Activated CD4-positive, CD25-positive, alpha-beta regulatory T cell treated with anti-CD3 and anti-CD28 coated beads, Interleukin-2, amount 50 U/mL, for 72 hours (primary cell): ENCODE results near the gene IFITM1.
"Not testable (repeated sequence)": the region's sequence is repeated elsewhere in the genome, so short reads cannot be mapped to it uniquely, and the experiment has no call there.

ENCODE experiments used
- DNase-seq: peaks from one replicate; pipeline ENCODE4 v3.0.0; 2021

IFITM1 gene

GRCh38 chr11:311013-311748 is 2.7 kb upstream of the IFITM1 start:
- DNase-seq: peak; percentile 38

DNA sequence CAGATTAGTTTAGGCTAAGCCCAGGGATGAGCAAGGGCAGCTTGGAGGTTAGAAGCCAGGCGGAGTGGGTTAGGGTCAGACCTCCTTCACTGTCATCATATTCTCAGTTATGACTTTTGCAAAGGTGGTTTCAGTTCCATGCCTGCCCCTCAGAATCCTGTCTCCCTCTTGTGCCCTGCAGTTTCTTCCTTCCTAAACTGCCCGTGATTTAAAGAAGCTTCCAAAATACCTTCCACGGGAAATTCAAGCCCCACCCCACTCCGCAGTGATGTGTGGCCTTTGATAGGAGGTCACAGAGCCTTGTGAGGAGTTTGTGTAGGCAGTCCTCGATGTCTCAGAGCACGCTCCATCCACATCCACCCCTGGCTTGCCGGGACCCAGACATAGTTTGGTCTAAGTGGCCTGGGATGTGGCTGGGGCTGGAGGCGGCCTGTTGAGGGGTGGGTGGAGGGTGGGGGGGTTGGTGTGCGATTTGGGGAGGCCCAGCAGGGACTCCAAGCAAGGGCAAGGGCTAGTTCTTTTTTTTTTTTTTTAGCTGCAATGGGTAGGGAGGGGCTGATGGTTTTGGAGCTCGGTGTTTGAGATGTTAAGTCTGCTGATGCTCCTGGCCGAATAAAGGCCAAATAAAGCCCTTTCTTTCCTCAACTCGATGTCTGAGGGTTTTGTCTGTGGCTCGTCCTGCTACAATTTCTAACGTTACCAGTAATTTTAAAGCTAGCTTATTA is 1.6 kb upstream of the IFITM1 start:
- peak; percentile 36 for DNase-seq

DNA sequence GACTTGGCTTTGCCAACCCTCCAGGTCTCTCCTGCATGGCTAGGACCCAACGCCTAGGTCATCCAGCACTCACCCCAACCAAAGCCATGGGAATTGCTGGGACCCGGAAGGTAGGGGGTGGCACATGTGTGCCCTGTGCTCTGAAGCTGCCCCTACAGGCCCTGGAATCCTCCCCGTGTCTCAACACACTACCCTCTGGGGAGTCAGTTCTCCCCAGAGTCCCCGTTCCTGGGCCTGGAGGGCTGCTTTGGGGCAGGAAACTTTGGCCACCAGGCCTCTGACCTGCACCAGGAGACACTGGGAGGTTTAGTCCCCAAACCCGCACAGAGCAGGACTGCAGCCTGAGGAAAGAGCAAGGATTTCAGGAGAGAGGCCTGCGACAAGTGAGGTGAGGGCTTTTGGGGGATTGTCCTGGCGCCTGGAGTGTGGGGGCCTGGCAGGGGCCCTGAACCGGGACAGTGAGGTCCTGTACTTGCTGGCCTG is 495 bp upstream of the IFITM1 start:
- DNase-seq: peak; percentile 32

GRCh38 chr11:314554-314875 is 675 bp downstream of the IFITM1 start:
- DNase-seq: not testable (repeated sequence)

GRCh38 chr11:315051-315481 is 1.2 kb downstream of the IFITM1 start:
- DNase-seq: peak; percentile 34

GRCh38 chr11:315516-315994 is 1.7 kb downstream of the IFITM1 start:
- no peak for DNase-seq

DNA sequence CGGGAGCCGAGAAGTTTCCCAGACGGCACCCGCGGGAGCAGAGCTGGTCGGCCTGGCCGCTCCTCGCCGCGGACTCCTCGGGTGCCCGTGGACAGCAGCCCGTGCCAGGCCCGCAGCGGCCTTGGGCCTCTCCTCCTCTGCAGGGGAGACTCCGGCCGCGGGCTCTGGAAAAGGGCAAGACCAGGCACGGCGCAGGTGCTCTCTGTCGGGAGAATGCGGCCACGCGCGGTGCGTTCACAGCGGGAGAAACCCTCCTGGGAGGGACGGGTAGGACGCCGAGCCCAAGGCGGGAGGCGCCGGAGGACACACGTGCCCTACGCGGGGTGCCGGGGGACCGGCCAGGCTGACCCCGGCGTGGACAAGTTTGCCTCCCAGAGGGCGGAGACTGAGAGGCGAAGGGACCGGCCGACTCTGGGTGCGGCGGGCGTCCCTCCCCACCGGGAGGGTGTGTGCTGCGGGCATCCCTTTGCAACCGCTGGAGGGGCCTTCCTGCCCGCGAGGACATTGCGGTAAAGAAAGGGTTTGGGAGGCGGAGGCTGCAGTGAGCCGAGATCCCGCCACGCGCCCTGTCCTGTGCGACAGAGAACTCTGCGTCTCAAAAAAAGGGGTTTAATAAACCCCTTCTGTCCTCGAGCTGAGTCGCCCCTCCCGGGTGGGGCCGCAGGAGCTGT is 2.3 kb downstream of the IFITM1 start:
- DNase-seq: peak; percentile 40

GRCh38 chr11:316891-317301 is 3.1 kb downstream of the IFITM1 start:
- DNase-seq: no peak

DNA sequence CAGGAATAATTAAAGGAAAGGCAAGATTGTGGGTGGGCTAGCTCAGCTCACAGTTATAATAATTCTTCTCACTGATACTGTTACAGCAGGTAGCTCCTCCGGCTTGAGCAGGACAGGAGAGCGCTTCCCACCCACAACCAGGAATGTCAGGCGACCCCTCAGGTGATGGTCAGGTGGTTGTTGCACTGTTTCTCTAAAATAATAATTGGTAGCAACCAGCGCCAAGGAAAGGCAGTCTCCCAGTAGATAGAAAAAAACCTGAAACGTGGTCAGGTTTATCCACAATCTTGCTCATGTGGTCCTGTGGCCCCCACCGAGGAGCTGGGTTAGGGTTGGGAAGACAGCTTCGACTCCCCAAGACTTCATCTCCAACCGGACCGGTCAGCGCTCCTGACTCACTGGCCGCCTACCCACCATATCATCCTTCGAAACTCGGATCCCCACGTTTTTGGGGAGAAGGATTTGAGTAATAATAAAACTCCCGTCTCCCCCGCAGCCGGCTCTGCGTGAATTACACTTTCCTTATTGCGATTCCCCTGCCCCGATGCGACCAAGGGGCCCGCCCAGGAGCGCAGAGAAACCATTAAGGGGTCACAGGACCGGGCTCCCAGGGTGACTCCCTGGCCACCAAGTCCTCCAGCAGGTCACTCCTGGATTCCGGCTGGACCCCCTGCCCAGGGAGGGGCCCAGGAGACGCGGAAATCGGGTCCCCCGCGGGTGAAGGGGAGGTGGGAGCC is 4.0 kb downstream of the IFITM1 start:
- peak; percentile 26 for DNase-seq

DNA sequence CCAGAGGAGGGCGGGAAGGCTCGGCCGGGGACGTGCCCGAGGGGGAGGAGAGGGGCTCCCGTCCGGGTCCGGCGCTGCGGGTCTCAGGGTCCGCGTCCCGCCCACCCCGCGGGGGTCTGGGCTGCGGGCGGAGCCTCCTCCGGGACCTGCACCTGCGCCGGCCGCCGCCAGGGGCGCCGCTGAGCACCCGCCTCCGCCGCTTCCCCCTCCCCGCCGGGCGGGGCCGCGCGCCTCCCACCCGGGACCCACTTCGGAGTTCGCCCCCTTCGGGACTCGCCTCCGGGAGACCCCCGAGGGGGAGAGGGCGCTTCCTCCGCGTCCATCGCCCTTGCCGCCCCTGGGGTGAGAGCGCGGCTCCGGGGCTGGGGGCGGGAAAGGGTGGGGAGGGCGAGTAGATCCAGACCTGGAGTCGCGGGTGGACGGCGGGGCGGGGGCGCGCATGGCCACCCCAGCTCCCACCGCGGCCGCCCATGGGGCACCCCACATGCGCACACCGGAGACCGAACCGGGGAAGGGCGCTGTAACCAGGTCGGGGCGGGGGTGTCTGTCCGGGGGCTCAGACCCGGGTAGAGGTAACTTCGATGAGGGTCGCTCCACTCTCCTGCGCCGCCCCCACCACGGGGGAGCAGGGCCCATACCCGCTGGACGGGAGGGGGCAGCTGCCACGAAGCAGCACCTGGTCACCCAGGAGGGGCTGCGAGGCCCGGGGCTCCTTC is 4.7 kb downstream of the IFITM1 start:
- DNase-seq: not testable (repeated sequence)

GRCh38 chr11:319121-319887 is 5.5 kb downstream of the IFITM1 start:
- peak; percentile 43 for DNase-seq

- not testable (repeated sequence) for DNase-seq
Observed at GRCh38 chr11:319888-320273, 6.0 kb downstream of the IFITM1 start.

DNA sequence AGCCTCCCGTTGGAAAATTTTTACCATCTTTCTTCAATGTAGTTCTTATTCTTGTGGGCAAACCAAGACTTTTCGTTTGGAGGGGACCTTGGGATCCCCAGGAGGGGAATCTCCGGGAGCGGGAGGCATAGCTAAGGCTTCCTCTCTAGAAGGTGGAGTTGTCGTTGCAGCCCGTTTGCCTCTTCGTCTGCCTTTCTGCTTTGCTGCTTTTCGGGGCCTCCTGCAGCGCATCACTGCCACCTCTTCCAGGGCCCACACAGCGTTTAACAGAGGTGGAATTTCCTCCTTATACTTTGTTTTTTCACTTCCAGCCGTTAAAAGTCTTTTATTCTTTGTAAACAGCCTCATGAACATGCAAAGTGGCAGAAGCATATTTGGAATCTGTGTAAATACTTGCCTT is 10.3 kb downstream of the IFITM1 start:
- no peak for DNase-seq

- DNase-seq: not testable (repeated sequence)
Observed at GRCh38 chr11:324593-325517, 11.0 kb downstream of the IFITM1 start.

- DNase-seq: no peak
Observed at GRCh38 chr11:325796-326591, 12.2 kb downstream of the IFITM1 start.

- DNase-seq: no peak
Observed at GRCh38 chr11:326592-326841, 12.7 kb downstream of the IFITM1 start.

DNA sequence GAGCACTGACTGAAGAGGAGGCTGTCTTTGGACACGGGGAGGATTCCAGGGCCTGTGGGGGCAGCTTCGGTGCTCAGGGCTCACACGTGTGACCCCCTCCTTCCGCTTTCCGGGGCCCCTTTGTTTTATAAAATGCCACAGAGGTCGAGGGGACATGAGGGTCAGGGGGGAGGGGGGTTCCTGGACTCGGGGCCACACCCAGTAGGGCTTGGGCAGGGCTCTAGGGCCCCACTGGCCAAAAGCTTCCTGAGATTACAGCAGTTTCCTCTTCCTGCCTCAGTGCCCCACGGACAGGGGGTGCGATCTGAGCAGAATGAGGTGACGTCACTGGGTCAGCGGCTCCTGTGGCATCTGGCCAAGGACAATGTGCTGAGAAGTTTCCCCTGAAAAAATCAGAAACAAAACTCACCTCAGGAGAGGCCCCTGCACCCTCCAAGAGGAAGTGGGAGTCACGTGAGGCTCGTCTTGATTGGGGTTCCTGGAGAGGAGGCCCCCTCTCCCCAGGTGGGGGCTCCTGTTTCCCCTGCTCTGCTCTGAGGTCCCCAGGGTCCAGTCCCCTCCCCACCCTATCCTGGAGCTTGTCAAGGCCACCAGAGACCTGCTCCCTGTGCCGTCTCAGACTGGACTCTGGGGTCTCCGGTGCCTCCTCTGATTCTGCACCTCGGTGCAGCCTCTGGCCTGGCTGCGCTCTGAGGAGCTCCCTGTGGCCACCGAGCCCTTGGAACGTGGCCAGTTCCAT is 13.2 kb downstream of the IFITM1 start:
- no peak for DNase-seq

DNA sequence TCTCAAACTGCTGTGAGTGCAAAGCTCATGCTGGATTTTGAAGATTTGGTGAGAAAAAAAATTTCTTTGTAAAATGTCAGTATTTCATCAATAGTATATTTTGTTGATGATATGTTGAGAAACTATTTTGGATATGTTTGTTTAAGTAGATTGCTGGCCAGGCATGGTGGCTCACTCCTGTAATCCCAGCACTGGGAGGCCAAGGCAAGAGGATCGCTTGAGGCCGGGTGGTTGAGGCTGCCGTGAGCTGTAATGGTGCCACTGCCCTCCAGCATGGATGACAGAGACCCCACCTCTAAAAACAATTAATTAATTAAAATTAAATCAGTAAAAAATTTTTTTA is 13.7 kb downstream of the IFITM1 start:
- no peak for DNase-seq

DNA sequence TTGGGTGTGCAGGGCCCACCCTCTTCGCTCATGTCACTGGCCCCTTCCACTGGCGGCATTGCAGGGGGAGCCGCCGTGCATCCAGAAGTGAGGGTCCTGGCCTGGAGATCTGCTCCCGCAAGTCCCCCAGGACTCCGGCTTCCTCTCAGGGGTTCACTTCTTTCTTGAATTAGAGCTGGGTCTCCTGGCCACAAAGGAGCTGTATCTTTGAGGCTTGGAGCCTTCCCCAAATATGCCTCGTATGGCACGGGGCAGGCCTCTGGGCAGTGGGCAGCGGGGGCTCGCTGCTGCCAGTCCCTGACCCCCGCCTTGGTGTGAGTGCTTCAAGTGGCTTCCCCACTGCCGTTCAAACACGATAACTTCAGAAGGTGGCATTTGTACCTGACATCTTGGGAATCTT is 14.2 kb downstream of the IFITM1 start:
- DNase-seq: no peak
